NCI-H1694 treated with DMSO at 0.1 percent for 48 hours (cell line): ENCODE data around the gene LMO4.

Experiments used
- DNase-seq: peaks from one replicate; lab custom pipeline; 2025; lab: John Stamatoyannopoulos, UW

The LMO4 gene

DNA sequence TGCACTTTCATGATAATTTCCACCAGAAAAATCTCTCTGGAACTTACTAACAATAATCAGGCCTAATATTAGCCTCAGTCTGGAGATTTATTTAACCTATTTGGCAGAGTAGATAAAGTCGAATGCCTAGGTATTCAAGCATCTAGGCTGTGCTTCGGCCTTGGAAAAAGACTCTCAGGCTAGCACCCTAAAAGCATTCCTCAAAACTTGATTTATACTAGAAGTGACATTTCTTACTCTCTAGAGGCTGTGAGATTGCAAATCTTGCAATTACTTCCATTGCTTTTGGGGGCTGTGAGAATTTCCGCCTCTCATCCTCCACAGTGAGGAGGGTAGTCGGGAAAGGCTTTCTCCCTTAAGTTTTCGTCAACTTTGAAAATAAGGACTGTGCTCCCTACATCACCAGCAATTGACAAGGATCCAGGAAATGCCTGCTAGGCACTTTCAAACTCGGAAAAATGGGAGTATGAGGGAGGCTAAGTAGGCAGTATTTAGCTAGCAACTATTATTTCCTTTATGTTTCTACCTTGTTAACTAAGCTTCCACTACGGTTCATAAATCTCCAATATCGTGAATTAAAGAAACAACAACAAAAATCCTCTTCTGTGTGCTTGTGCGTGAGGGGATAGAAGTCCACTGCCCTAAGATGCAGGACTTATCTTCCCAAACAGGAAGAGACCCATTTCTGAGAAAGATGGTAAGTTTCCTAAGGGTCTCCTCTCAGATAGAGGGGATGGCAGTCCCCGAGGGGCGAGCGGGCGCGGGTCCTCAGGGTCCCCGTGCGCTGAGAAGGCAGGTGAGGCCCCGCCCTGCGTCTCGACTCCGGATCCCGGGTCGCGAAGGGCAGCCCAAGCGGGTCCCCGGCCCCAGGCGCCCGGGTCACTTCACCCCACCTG lies 1.1 kb upstream of the LMO4 start:
- DNase-seq = no peak

DNA sequence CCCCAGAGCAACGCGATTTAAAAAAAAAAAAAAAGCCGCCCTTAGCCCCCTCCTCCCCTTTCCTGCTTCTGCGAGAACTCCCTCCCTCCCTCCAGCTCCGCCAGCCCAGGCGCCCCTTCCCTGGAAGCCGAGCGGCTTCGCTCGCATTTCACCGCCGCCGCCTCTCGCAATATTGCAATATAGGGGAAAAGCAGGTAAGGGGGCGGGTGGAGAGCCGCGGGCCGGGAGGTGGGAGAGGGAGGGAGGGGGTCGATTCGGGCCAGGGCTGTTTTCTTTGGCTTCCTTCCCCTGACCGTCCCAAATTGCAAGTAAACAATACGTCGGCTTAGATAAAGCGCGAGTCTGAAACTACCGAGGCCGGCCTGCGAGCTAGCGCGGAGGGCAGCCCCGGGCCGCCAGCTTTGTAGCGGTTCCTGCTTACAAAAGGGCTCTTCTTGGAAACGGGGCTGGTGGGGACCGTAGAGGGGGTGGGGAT lies 408 bp downstream of the LMO4 start:
- DNase-seq = peak; percentile 14

DNA sequence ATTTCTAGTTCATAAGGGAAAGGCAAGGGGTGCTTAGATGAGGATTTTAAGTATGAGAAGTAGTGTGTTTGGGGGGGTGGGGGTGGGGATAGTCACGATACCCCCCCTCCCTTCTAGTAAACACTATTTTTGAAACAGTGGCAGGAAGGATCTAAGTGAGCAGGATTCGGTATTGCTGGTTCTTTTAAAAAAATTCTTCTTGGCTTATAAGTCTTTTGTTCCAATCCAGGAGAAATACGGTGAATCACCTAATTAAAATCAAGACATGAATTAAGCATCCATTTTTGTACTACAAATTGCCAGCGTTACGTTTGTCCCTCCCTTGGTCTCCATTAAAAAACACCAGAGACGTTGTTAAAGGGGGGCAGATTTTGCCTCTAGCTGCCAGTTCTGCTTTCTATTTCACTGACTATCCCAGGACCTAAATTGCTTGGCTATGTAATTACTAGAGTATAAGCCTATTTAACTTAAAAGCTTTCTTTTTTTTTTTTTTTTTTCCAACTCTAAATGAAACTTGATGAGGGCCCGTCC lies 911 bp downstream of the LMO4 start:
- DNase-seq = peak; percentile 18

DNA sequence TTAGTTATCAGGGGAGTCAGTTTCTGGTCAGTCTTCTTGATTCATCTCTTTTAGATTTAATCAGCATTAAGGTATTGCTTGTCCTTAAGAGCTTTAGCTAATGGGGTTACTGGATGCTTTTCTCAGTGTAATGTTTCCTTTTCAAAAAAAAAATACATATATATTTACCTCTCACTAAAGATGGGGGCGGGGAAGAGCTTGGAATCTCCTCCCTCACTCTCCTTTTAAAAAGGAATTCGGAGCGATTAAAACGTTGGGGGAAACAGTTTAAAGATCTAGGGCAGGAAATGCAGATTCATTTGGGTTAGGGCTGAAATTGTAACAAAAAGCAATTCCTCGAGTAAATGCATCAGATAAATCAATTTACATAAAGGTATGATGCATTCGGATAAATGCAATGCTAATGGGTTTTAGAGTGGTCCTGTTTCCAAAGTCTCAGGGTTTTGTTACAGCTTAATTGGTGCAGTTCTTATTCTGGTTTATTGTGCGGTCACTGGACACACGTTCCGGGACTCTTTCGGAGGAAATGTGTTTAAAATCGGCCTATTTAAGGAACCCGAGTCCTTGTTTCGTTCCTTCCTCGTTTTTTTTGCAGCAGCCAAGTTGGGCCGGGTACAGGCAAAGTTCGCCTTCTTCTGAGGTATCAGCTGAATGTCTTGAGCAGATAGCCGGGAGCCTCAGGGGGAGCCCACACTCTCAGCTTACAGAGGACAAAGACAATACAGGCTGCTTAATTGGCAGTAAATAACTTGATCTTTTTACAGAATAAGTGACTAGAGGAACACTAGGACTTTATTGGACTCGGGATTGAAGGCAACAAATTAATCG lies 1.6 kb downstream of the LMO4 start:
- peak; percentile 9 for DNase-seq

DNA sequence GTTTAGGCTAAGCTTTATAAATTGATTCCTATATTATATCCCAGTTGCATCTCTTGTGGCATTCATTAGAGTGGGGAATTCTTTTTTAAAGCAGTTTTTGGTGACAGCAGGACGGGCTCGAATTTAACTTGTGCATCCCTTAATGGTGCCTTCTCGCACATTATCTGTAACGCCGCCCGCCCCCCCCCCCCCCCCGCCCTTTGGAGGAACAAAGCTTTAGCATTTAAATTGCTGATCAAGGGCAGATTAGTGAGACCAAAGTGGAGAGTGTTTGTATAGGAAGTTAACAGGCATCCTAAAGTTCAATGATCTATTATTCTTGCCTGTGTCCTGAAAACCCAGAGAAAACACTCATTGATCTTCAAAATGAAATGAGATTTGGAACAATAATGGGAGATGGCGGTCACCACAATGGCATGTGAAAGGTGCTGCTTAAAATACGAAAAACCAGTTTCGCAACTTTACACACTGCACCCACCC lies 2.2 kb downstream of the LMO4 start:
- peak; percentile 31 for DNase-seq

DNA sequence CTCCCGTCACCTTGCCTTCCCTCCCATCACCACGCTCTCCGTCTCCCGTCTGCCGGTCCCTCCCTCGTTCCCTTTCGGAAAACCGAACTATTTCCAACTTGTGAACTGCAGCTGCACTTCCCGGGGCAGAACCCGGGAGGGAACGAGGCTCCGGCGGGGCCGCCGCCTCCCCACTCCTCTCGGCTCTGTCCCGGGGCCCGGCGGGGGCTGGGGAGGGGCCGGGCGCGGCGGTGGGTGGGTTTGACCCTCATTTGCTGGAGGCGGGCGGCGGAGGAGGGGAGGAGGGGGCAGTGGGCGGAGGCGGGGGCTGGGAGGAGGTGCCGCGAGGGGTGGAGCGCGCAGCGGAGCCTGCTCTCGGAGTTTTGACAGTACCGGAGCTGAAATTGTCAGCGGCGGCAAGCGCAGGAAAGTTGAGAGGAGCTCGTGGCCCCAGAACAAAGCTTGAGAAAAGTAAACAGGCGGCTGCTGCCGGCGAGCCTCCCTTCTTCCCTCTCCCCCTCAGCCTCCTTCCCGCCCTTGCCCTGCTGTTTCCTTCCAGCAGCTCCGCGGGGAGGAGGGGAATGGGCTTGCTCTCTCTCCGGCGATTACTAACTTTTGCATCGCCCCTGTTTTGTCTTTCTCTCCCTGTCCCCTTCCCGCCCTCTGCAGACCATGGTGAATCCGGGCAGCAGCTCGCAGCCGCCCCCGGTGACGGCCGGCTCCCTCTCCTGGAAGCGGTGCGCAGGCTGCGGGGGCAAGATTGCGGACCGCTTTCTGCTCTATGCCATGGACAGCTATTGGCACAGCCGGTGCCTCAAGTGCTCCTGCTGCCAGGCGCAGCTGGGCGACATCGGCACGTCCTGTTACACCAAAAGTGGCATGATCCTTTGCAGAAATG lies 2.9 kb downstream of the LMO4 start:
- DNase-seq = peak; percentile 37

DNA sequence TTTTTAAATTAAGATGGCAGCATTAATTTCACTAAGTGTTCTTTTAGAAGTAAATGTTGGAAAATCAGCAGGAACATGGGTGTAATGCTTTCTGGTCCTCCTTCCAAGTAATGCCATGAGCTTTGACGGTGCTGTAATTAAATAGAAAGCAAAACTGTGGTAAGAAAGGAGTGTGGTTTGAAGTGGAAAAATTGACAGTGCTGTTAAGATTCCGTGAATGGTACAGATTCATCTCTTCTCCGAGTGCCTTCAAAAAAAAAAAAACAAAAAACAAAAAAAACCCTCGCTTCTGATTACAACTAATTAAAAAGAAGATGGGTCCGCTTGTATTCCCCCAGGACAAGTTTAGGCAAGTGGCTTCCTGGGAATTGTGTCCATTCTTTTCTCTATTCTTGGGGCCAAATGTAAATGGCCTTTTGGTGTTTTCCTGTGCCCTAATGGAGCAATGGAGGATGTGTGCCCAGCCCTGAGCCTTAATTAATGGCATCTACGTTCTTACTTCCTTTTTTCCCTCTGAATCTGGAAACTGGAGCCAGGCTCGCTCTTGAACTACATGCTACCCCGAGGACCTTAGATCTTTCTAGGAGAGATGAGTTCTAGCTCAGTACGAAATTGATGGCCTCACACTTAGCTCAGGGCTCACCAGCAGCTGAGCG lies 5.1 kb downstream of the LMO4 start:
- DNase-seq = no peak

DNA sequence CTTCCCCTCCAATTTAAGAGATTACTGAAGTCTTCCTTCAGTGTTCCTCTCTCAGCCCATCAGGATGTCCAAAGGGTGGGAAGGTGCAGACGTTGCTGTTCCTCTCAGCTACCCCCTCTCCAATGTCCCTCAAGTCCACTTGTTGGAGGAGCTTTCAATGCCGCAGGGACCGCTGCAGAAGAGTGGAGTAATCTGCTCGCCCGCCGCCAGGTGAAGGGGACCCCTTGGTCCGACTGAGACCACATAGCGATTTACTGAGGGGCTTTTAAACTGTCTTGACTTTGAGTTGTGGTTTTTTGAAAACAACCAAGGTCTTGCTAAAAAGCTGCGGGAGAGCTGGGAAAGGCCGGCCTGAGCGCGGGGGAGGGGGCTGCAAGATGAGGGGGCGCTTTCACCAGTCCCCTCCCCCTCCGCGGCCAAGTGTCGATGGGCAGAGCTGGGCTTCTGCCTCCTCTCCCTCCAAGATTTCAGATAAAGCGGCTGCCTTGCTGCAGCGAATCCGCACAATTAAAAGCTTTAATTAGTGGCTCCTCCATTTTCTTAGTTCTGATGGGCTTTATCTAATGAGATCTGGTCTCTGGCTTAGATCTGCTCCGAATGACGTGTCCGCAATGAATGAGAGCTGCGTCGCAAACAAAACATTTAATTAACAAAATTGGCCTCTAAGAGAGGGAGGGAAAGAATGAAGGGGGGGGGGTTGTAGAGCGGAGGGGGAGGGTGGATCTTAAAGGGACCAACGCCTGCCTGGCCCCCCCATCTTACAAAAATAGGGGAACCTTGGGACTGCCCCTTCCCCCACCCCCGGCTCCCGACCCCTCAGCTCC lies 5.9 kb downstream of the LMO4 start:
- DNase-seq = no peak

DNA sequence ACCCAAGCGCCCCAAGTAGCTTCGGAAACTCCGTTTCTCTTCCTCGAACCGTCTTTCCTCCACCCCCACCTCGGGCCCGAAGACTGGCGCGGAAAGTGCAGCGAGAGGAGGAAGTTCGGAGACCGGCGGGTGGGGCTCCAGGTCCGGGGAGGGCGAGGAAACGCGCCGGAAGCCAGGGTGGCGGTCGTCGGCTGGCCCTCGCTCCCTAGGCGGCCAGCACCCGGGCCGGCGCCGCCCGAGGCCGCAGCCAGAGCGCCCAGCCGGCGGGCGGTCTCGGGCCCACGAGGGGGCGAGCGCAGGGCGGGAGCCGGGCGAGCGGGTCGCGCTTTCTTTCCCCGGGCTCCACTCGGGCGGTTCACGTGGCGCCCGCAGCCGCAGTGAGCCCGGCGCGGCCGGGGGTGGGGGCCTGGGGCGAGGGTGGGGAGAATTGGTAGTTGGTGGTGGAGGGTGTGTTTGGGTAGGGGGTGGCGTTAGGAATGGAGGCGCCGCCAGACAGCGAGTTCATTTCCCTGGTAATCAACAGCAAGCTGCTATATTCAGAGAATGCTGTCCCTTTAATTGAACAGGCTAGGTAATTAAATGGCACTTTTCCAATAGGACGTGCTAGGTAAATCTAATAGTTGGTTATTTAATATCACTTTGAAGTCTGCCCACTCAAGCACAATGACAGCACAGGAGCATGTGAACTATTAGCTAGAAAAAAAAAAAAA lies 6.7 kb downstream of the LMO4 start:
- DNase-seq = peak; percentile 28

DNA sequence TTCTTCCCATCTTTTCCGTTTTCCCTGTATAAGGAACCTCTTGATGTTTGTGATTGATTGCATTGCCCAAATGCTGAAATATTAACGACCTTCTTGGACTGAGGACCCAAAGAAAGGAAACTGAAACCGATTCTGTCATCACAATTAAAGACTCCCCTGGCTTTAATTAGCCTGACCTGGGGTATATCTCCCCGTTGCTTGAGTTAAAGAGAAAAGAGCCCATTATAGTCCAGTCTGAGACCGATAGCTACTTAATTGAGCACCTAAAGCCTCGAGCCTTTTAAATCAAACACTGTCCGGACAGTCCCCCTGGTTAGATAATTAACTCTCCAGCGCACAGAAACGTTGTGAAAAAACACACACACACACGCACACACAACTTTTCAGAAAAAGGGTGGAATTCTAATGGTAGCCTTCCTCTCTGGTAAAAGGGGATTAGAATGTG lies 8.0 kb downstream of the LMO4 start:
- DNase-seq = no peak

DNA sequence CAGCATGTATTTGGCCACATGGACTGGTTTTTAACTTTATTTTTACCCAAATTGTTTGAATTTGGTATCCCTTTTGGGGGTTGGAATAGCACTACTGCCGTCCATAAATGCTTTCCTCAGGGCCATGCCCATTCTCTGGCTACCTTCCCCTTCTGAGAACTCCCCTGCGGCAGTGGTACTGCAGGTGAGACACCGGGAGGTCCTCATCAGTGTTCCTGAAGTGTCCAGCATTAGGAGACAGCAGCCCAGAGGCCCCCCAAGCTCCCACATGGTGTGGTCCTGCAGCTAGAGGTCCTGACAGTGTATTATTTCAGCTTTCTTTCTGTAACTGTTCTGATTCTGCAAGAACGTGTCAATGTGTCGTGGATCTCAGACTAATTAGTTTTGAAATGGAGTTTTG lies 8.9 kb downstream of the LMO4 start:
- no peak for DNase-seq

DNA sequence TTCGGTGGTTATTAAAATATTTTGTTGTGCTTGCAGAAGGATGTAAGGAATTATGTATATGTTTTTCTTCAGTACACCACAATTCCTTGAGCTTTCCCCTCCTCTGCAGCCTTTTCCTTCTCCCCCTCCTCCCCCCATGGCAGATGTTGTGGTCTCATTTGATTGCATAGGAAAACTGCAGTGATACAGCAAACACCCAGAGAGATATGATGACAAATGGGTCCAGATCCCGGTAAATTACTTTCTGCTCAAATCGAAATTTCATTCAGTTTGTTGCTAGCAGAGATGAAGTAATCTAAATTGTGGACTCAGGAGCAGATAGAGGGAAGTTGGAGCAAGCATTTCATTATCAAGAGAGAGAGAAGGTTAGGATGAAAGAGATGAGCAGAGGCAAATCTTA lies 9.9 kb downstream of the LMO4 start:
- DNase-seq = no peak

DNA sequence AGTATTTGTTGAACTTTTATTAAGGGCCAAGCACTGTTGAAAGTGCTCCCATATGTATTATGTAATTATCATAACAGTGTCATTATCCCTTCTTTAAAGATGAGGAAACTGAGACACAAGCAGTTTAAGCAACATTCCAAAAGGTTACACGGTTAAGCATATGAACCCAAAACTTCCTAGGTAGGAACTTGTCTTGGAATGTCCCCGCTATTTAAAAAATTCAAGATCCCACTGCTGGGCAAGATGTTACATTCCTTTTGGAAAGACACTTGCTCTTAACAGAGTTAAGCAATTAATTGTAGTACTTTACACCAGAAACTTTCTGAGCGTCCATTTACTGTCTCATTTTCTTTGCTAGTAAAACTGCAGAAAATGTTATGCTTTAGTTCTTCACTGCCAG lies 15.6 kb downstream of the LMO4 start:
- DNase-seq = no peak

DNA sequence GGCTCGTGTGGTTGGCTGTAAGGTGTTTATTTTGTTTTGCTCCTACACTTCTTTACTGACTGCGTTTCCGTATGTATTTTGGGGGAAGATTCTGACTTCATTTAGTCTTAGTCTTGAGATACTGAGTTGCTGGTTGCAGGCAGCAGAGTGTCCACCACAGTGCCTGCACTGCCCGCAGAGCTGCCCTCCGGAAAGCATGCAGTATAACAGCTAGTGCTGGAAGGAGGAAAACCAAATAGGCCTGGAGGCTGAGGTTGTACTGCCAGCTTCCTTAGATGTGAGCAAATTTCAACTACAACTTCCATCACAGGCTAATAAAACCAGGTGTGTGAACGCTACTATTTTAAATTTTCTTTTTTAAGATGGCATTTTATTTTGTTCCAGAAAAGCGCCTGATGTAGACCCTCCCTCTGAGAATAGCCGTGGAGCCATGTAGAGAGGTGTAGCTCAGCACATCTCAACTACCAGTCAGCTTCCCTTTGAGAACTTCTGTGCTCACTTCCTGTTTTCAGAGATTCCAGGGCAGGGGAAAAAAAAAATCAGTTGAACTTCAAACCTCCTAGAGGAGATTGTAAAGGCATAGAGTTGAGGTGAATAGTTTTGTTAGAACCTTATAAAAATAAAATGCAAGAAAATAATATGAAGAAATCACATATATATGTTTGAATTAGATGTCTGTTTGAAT lies 17.6 kb downstream of the LMO4 start:
- DNase-seq = no peak

DNA sequence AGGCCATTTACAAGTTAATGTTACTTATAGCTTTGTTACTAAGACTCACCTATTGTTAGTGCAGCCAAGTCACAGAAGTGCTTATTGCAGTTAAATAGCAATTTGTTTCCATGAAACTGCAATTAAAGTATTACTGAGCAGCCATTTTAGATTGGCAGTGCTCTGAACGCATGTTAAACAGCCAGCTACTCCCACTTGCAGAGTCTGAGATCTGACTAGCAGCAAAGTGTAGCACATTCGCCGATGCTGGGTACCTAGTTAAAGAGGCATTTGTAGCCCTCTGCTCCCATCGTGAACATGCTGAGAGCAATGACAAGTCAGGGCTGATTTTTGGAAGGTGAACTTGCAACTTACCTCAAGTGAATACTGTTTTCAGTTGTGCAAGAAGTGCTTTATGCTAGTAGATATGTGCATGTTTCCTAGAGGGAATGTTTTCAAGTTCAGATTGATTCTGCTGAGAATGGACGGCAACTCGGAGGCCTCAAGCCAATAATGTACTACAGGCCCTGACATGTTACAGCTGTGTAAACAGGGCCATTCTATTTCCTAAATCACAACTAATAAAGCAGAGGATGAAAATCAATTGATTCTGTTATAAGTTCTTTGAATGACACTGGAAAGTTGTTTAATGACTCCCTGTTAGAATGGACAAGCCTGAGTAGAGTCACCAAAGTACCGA lies 19.8 kb downstream of the LMO4 start:
- DNase-seq = no peak

DNA sequence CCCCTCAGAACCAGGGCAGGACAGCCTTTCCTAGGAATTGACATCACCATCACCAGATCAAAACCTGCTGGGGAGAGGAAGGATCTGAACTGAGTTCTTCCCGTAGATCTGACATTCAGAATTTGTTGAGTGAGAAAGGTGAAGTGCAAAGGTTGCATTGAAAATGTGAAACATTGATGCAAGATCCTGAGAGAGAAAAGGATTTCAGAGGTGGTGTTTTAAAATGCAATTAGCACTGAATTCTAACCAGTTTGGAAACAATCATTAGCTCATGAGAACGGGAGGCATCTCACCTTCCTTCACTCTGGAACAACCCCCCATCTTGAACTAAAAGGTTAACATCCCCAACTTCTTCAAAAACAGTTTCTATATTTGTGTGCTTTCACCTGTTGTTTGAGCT lies 20.4 kb downstream of the LMO4 start:
- no peak for DNase-seq

DNA sequence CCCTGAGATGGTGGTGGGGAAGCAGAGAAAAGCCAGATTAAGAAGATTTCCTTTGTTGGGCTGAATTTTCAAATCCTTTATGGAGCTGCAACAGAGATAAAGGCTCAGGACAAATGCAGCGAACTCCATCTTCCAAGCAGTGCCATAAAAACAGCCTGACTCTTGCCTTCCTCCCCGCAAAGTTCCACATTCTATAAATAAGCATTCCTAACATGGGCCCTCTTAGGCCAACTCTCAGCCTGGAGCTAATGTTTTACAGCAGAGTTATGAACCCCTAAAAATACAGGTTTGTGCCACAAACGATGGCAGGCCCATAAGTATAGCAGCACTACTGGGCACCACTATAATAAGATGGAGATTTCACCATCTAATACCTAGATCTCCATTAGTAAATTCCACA lies 27.2 kb downstream of the LMO4 start:
- DNase-seq = no peak

DNA sequence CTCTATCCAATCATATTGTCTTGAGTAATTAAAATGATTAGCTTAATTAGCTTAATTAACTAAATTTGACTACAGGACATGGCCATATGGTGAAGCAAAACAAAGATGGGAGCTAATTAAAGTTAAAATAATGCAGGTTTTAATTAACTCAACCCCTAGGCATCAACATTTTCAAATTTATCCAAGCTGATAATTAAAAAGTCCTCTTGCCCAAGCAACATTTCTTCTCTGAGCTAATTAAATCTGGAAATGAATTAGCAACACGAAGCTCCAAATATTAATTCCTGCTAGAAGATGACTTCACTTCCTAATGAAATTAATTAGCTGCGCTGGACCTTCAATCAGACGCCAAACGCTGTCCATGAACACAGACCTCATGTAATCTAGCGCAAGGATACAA lies 27.9 kb downstream of the LMO4 start:
- no peak for DNase-seq
